GM18502 (cell line): Measurements from ENCODE around the gene SORL1.

Experiments used
- ATAC-seq: cut with Tn5 transposase; IDR thresholded peaks from one replicate; pipeline ENCODE4 v1.9.1; 2021; ENCODE audit warnings: mild to moderate bottlenecking; ENCODE audit not compliant: unreplicated experiment, poor library complexity

SORL1 gene

GRCh38 chr11:121575250-121575962 lies 123.3 kb downstream of the SORL1 start:
- peak; percentile 58 for ATAC-seq

- ATAC-seq: peak; percentile 46
Measured at GRCh38 chr11:121575963-121576290, 123.8 kb downstream of the SORL1 start.

GRCh38 chr11:121576531-121576930 lies 124.4 kb downstream of the SORL1 start:
- ATAC-seq: no peak

GRCh38 chr11:121577106-121577848 lies 125.2 kb downstream of the SORL1 start:
- ATAC-seq: no peak

- ATAC-seq: no peak
Measured at GRCh38 chr11:121578251-121578976, 126.3 kb downstream of the SORL1 start.

GRCh38 chr11:121580154-121580553 lies 128.0 kb downstream of the SORL1 start:
- no peak for ATAC-seq

GRCh38 chr11:121581607-121582006 lies 129.5 kb downstream of the SORL1 start:
- no peak for ATAC-seq

GRCh38 chr11:121582296-121582695 lies 130.2 kb downstream of the SORL1 start:
- no peak for ATAC-seq

- ATAC-seq: no peak
Measured at GRCh38 chr11:121583825-121584224, 131.7 kb downstream of the SORL1 start.

- no peak for ATAC-seq
Measured at GRCh38 chr11:121586750-121587149, 134.6 kb downstream of the SORL1 start.

GRCh38 chr11:121587182-121587581 lies 135.1 kb downstream of the SORL1 start:
- ATAC-seq: no peak

- no peak for ATAC-seq
Measured at GRCh38 chr11:121588747-121589146, 136.6 kb downstream of the SORL1 start.

GRCh38 chr11:121589946-121590537 lies 137.9 kb downstream of the SORL1 start:
- ATAC-seq: peak; percentile 80

GRCh38 chr11:121590772-121591404 lies 138.8 kb downstream of the SORL1 start:
- no peak for ATAC-seq

GRCh38 chr11:121591405-121592033 lies 139.4 kb downstream of the SORL1 start:
- ATAC-seq: peak; percentile 38

- ATAC-seq: no peak
Measured at GRCh38 chr11:121592708-121593107, 140.6 kb downstream of the SORL1 start.

GRCh38 chr11:121595717-121596161 lies 143.6 kb downstream of the SORL1 start:
- no peak for ATAC-seq

- ATAC-seq: no peak
Measured at GRCh38 chr11:121596195-121597155, 144.4 kb downstream of the SORL1 start.

GRCh38 chr11:121603316-121603715 lies 151.2 kb downstream of the SORL1 start:
- no peak for ATAC-seq
